Measurements from ENCODE around the gene AVL9.

The AVL9 gene

DNA sequence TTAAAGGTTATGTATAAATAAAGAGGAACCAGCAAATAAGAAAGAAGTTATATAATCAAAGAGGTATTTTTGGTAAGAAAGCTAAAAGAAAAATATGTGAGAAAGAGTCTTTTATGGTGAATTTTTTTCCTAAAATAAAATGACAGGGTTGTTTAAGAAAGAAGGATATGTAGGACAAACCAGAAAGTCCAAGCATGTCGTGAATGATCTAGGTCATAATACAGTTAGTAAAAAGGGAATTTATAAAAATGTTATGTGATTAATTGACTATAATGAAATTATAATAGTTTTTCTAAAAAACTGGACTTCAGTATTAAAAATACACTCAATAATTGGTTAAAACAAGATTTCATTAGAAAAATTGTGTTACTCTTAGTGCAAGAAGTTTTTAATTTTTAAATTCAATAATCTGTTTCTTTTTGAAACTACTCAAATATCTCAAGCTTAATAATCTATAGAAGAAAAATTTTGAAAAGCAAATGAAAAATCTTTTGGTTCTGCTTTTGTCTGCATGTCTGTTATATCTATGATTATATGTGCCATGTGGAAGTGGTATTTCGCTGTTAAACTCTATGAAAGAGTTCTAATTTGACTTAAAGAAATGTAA, 23.3 kb downstream of the AVL9 start:
- no peaks in the 10 kb centered on the region for H3F3A ChIP-seq (ENCODE audit: insufficient read depth)
- no peak overlapping the region for H3K4me2 ChIP-seq (ENCODE audit: low read depth, low read length, poor library complexity, severe bottlenecking)
- H3K36me3 ChIP-seq (ENCODE audit: low read length) = peaks cover 52% of the 10 kb centered on the region
- TF ChIP-seq, protein P1, sequence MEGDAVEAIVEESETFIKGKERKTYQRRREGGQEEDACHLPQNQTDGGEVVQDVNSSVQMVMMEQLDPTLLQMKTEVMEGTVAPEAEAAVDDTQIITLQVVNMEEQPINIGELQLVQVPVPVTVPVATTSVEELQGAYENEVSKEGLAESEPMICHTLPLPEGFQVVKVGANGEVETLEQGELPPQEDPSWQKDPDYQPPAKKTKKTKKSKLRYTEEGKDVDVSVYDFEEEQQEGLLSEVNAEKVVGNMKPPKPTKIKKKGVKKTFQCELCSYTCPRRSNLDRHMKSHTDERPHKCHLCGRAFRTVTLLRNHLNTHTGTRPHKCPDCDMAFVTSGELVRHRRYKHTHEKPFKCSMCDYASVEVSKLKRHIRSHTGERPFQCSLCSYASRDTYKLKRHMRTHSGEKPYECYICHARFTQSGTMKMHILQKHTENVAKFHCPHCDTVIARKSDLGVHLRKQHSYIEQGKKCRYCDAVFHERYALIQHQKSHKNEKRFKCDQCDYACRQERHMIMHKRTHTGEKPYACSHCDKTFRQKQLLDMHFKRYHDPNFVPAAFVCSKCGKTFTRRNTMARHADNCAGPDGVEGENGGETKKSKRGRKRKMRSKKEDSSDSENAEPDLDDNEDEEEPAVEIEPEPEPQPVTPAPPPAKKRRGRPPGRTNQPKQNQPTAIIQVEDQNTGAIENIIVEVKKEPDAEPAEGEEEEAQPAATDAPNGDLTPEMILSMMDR (IDR thresholded peaks at IDR 0.05; ENCODE audit: insufficient read depth, low read length, poor library complexity, severe bottlenecking) = no peak
- TF ChIP-seq EZH2phosphoT487 (conservative IDR thresholded peaks at IDR 0.05; ENCODE audit: low read length) = no peak
- H3K27me3 ChIP-seq (ENCODE audit: low read length) = no peaks in the 10 kb centered on the region
- H3K79me2 ChIP-seq (ENCODE audit: insufficient read depth, low read length) = peaks cover 79% of the 10 kb centered on the region
- H3K9me3 ChIP-seq (ENCODE audit: insufficient read depth, low read length) = peaks cover 66% of the 10 kb centered on the region
- H4K20me1 ChIP-seq (ENCODE audit: low read depth, low read length) = no peaks in the 10 kb centered on the region
- H3K4me3 ChIP-seq (ENCODE audit: insufficient read depth, low read length, poor library complexity, severe bottlenecking) = no peak overlapping the region
- no peaks in the 10 kb centered on the region for H3K9me2 ChIP-seq (replicated peaks; ENCODE audit: insufficient read depth, low read length)
- H2AFZ ChIP-seq (ENCODE audit: low read depth, low read length, severe bottlenecking) = no peak overlapping the region
- H3K9ac ChIP-seq (ENCODE audit: low read length) = no peak overlapping the region
- H3K27ac ChIP-seq (ENCODE audit: low read depth, low read length) = no peak overlapping the region

DNA sequence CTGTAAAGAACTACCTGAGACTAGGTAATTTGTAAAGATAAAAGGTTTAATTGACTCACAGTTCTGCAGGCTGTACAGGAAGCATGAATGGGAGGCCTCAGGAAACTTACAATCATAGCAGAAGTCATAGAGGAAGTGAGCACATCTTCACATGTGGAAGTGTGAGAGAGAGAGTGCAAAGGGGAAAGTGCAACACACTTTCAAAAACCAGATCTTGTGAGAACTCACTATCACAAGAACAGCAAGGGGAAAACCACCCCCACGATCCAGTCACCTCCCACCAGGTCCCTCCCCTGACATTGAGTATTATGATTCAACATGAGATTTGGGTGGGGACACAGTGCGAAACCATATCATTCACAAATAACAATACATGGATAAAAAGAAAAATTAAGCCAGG, 24.5 kb downstream of the AVL9 start:
- Histone ChIP-seq H3K79me2 (ENCODE audit: insufficient read depth, low read length) (peaks cover 83% of the 10 kb centered on the region), H3K36me3 (ENCODE audit: low read length) (peaks cover 52% of the 10 kb centered on the region), H3K9ac (ENCODE audit: low read length) (no peak overlapping the region)

DNA sequence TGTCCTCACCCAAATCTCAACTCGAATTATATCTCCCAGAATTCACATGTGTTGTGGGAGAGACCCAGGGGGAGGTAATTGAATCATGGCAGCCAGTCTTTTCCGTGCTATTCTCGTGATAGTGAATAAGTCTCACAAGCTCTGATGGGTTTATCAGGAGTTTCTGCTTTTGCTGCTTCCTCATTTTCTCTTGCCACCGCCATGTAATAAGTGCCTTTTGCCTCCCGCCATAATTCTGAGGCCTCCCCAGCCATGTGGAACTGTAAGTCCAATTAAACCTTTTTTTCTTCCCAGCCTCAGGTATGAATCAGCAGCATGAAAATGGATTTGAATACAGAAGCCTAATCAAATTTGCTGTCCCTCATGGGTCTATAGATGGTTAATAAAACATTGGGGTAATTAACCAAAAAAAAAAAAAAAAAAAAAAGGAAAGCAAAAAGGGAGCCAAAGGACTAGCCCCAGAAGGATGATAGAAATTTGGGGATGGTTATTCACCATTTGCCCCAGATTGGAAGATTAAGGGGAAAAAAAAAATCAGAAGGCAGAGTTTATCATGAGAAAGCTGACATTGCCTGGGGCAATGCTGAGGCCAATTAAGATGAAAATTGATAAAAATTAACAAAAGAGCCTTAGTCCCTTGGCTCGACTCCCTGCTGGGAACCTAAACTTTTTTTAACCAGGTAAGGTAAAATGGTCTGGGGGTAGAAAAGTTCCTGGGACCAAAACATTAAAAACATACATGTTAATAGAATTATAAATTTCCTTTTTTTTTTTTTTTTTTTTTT, 27.6 kb downstream of the AVL9 start:
- no peak overlapping the region for H3K9ac ChIP-seq (ENCODE audit: low read length)
- H2AFZ ChIP-seq (ENCODE audit: low read depth, low read length, severe bottlenecking) = no peak overlapping the region
- TF ChIP-seq, protein P1 (IDR thresholded peaks at IDR 0.05; ENCODE audit: insufficient read depth, low read length, poor library complexity, severe bottlenecking) = no peak
- no peak for TF ChIP-seq EZH2phosphoT487 (conservative IDR thresholded peaks at IDR 0.05; ENCODE audit: low read length)
- no peaks in the 10 kb centered on the region for H3K9me2 ChIP-seq (replicated peaks; ENCODE audit: insufficient read depth, low read length)
- no peaks in the 10 kb centered on the region for H3F3A ChIP-seq (ENCODE audit: insufficient read depth)
- H3K4me2 ChIP-seq (ENCODE audit: low read depth, low read length, poor library complexity, severe bottlenecking) = no peak overlapping the region
- H3K27me3 ChIP-seq (ENCODE audit: low read length) = no peaks in the 10 kb centered on the region
- H3K9me3 ChIP-seq (ENCODE audit: insufficient read depth, low read length) = peaks cover 37% of the 10 kb centered on the region; the same call in 1 of the 2 replicates
- peaks cover 25% of the 10 kb centered on the region for H3K36me3 ChIP-seq (ENCODE audit: low read length)
- H3K79me2 ChIP-seq (ENCODE audit: insufficient read depth, low read length) = peaks cover 81% of the 10 kb centered on the region
- H3K4me3 ChIP-seq (ENCODE audit: insufficient read depth, low read length, poor library complexity, severe bottlenecking) = no peak overlapping the region
- no peak overlapping the region for H3K27ac ChIP-seq (ENCODE audit: low read depth, low read length)
- no peaks in the 10 kb centered on the region for H4K20me1 ChIP-seq (ENCODE audit: low read depth, low read length)

More for the DNA sequence above, 24.5 kb downstream of the AVL9 start:
- H4K20me1 ChIP-seq (ENCODE audit: low read depth, low read length) = no peaks in the 10 kb centered on the region
- no peak overlapping the region for H3K4me2 ChIP-seq (ENCODE audit: low read depth, low read length, poor library complexity, severe bottlenecking)
- H3K27ac ChIP-seq (ENCODE audit: low read depth, low read length) = no peak overlapping the region
- no peak overlapping the region for H3K4me3 ChIP-seq (ENCODE audit: insufficient read depth, low read length, poor library complexity, severe bottlenecking)
- H3K9me3 ChIP-seq (ENCODE audit: insufficient read depth, low read length) = peaks cover 66% of the 10 kb centered on the region
- H3F3A ChIP-seq (ENCODE audit: insufficient read depth) = no peaks in the 10 kb centered on the region
- no peak overlapping the region for H2AFZ ChIP-seq (ENCODE audit: low read depth, low read length, severe bottlenecking)
- TF ChIP-seq, protein P1 (IDR thresholded peaks at IDR 0.05; ENCODE audit: insufficient read depth, low read length, poor library complexity, severe bottlenecking) = no peak
- no peak for TF ChIP-seq EZH2phosphoT487 (conservative IDR thresholded peaks at IDR 0.05; ENCODE audit: low read length)
- H3K9me2 ChIP-seq (replicated peaks; ENCODE audit: insufficient read depth, low read length) = no peaks in the 10 kb centered on the region
- H3K27me3 ChIP-seq (ENCODE audit: low read length) = no peaks in the 10 kb centered on the region
